GM12801 (cell line): ENCODE measurements around the gene EYA2.

Source experiments
- TF ChIP-seq, protein P1 (sequence below): IDR thresholded peaks from one replicate; pipeline ENCODE4 v1.5.1; 2011; ENCODE audit warnings: control low read depth; ENCODE audit not compliant: insufficient read length; ENCODE audit errors: extremely low read depth

EYA2 gene

DNA sequence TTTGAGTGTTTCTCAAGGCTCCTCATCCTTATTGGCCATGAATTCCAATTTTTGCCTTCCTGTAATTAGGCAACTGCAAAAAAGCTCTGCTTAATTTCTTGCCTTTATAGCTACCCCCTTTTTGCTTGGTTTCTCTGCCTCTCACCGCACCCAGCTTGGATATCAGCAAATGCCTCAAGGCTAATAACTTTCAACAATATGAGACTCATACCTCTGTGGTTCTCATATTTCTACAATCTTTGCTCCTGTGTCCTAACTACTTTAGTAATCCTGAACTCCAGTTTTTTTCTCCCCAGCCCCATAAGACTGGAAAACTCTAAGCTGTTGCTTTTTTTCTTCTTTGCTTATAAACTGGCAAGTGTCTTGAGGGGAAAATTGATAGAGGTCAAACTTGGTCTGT lies 88.8 kb downstream of the EYA2 start:
- TF ChIP-seq, protein P1, sequence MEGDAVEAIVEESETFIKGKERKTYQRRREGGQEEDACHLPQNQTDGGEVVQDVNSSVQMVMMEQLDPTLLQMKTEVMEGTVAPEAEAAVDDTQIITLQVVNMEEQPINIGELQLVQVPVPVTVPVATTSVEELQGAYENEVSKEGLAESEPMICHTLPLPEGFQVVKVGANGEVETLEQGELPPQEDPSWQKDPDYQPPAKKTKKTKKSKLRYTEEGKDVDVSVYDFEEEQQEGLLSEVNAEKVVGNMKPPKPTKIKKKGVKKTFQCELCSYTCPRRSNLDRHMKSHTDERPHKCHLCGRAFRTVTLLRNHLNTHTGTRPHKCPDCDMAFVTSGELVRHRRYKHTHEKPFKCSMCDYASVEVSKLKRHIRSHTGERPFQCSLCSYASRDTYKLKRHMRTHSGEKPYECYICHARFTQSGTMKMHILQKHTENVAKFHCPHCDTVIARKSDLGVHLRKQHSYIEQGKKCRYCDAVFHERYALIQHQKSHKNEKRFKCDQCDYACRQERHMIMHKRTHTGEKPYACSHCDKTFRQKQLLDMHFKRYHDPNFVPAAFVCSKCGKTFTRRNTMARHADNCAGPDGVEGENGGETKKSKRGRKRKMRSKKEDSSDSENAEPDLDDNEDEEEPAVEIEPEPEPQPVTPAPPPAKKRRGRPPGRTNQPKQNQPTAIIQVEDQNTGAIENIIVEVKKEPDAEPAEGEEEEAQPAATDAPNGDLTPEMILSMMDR: no peak

GRCh38 chr20:46984405-46984804 lies 89.8 kb downstream of the EYA2 start:
- TF ChIP-seq, protein P1: no peak

- TF ChIP-seq, protein P1: no peak
These were observed 90.6 kb downstream of the EYA2 start for GRCh38 chr20:46985250-46985649.

DNA sequence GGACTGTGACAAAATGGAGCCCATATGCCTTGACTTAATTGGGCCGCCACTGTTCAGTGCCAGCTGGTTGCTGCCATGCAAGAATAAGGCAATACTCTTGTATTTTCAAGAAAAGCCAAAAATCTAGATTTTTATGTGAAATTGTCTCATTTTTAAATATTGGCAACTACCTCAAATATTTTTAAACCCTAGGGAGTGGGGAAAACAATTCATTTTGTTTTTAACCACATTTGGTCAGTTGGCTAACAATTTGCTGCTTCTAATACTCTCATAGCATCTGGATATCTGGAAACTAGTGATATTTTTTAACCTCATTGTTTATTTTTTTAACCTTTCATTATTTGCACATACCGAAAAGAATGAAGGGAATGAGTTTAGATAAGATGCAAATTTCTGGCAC lies 91.0 kb downstream of the EYA2 start:
- TF ChIP-seq, protein P1: no peak

DNA sequence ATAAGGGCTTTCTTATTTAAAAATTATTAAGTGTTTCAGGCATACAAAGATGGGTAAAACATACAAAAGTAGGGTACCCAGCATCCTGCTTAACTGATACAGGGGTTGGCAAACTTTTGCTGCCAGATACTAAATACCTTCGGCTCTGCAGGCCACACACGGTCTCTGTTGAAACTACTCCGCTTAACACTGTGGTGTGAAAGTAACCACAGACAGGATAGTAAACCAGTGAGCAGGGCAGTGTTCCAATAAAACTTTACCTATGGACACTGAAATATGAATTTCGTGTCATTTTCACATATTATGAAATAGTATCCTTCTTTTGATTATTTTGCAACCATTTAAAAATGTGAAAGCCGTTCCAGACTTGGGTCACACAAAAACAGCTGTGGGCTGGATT lies 92.4 kb downstream of the EYA2 start:
- TF ChIP-seq, protein P1: no peak

DNA sequence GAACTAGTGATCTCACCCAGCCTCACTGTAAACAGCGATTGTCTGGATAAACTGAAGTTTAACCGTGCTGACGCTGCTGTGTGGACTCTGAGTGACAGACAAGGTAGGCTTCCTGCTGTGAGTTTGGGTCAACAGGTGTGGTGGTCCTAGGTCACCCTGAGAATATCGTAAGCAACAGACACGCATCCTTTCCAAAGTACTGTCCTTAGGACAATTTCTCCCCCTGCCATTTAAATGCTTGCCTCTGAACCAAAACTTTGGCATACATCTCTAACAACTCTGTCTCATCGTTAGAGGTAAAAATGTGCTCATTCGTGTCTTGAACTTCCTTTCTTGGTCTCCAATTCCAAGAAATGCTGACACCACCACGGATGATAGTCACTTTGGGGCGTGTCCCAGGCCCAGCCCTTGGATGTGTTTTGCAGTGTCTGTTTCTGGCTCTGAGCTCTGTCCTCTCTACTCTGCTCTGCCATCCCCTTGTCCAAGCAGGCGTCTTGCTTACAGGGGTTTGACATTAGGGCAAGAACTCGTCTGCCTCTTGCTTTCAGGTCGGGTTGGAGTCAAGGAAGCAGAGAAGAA lies 95.5 kb downstream of the EYA2 start:
- TF ChIP-seq, protein P1: no peak

- TF ChIP-seq, protein P1: no peak
These were observed 96.0 kb downstream of the EYA2 start for GRCh38 chr20:46990596-46991104.
